ENCODE data around the gene CPNE4.
"Not testable (repeated sequence)": the region's sequence is repeated elsewhere in the genome, so short reads cannot be mapped to it uniquely, and the experiment has no call there.

CPNE4 gene

GRCh38 chr3:132047209-132047608, 12.4 kb upstream of the CPNE4 start:
- ATAC-seq (ENCODE audit: low read depth) (no peak), DNase-seq (ENCODE audit: low spot score) (no peak)
- Histone ChIP-seq H3K9me3 (ENCODE audit: severe bottlenecking) (no peaks in the 10 kb centered on the region), H3K4me3 (ENCODE audit: severe bottlenecking) (no peak overlapping the region), H3K27me3 (ENCODE audit: insufficient read depth, poor library complexity, severe bottlenecking) (no peaks in the 10 kb centered on the region), H3K36me3 (ENCODE audit: low read depth) (no peaks in the 10 kb centered on the region), H3K4me1 (ENCODE audit: insufficient read depth, poor library complexity, severe bottlenecking) (no peaks in the 10 kb centered on the region), H3K27ac (ENCODE audit: poor library complexity, severe bottlenecking) (no peak overlapping the region)
- no peak for TF ChIP-seq CTCF (IDR thresholded peaks at IDR 0.05; ENCODE audit: poor library complexity, severe bottlenecking)

GRCh38 chr3:132044874-132045273, 10.1 kb upstream of the CPNE4 start:
- not testable (repeated sequence) for ATAC-seq (ENCODE audit: low read depth); H3K9me3 ChIP-seq (ENCODE audit: severe bottlenecking); H3K27ac ChIP-seq (ENCODE audit: poor library complexity, severe bottlenecking); H3K4me3 ChIP-seq (ENCODE audit: severe bottlenecking); DNase-seq (ENCODE audit: low spot score); H3K36me3 ChIP-seq (ENCODE audit: low read depth); H3K4me1 ChIP-seq (ENCODE audit: insufficient read depth, poor library complexity, severe bottlenecking); H3K27me3 ChIP-seq (ENCODE audit: insufficient read depth, poor library complexity, severe bottlenecking)

- DNase-seq (ENCODE audit: low spot score) (no peak), ATAC-seq (ENCODE audit: low read depth) (no peak)
- Histone ChIP-seq H3K27me3 (ENCODE audit: insufficient read depth, poor library complexity, severe bottlenecking) (no peaks in the 10 kb centered on the region), H3K27ac (ENCODE audit: poor library complexity, severe bottlenecking) (no peak overlapping the region), H3K4me3 (ENCODE audit: severe bottlenecking) (no peak overlapping the region), H3K9me3 (ENCODE audit: severe bottlenecking) (no peaks in the 10 kb centered on the region), H3K36me3 (ENCODE audit: low read depth) (no peaks in the 10 kb centered on the region), H3K4me1 (ENCODE audit: insufficient read depth, poor library complexity, severe bottlenecking) (no peaks in the 10 kb centered on the region)
- TF ChIP-seq CTCF (IDR thresholded peaks at IDR 0.05; ENCODE audit: poor library complexity, severe bottlenecking): no peak
Measured at GRCh38 chr3:132042681-132043080, 7.9 kb upstream of the CPNE4 start.

- Histone ChIP-seq H3K9me3 (ENCODE audit: severe bottlenecking) (no peaks in the 10 kb centered on the region), H3K27me3 (ENCODE audit: insufficient read depth, poor library complexity, severe bottlenecking) (peaks cover 26% of the 10 kb centered on the region), H3K27ac (ENCODE audit: poor library complexity, severe bottlenecking) (no peak overlapping the region), H3K4me3 (ENCODE audit: severe bottlenecking) (no peak overlapping the region), H3K4me1 (ENCODE audit: insufficient read depth, poor library complexity, severe bottlenecking) (no peaks in the 10 kb centered on the region), H3K36me3 (ENCODE audit: low read depth) (no peaks in the 10 kb centered on the region)
- peak; percentile 35; the same call in 2 of the 3 replicates for ATAC-seq (ENCODE audit: low read depth)
- TF ChIP-seq CTCF (IDR thresholded peaks at IDR 0.05; ENCODE audit: poor library complexity, severe bottlenecking): peak; percentile 82
- no peak for DNase-seq (ENCODE audit: low spot score)
Measured at GRCh38 chr3:132038198-132038825, 3.5 kb upstream of the CPNE4 start.

- DNase-seq (ENCODE audit: low spot score) (no peak), ATAC-seq (ENCODE audit: low read depth) (no peak)
- Histone ChIP-seq H3K4me1 (ENCODE audit: insufficient read depth, poor library complexity, severe bottlenecking) (no peaks in the 10 kb centered on the region), H3K9me3 (ENCODE audit: severe bottlenecking) (no peaks in the 10 kb centered on the region), H3K27me3 (ENCODE audit: insufficient read depth, poor library complexity, severe bottlenecking) (peaks cover 33% of the 10 kb centered on the region), H3K36me3 (ENCODE audit: low read depth) (no peaks in the 10 kb centered on the region), H3K27ac (ENCODE audit: poor library complexity, severe bottlenecking) (no peak overlapping the region), H3K4me3 (ENCODE audit: severe bottlenecking) (no peak overlapping the region)
- TF ChIP-seq CTCF (IDR thresholded peaks at IDR 0.05; ENCODE audit: poor library complexity, severe bottlenecking): no peak
Measured at GRCh38 chr3:132037581-132037980, 2.8 kb upstream of the CPNE4 start.
